T-cell (primary cell): Measurements from ENCODE around the gene NCAPH2. TPM values are rescaled to one million over a fixed set of nuclear protein-coding genes. Genes with fewer than 3 reads are reported as not detected.

Experiments
- ATAC-seq, 4 experiments: fragments of 200-7000 bp in 3 of 4; fragments of 150-1000 bp in 1 of 4; cut with Tn5 transposase; replicated peaks in 1 of 4; 1 replicate in 3 of 4; 2 replicates in 1 of 4; pipeline ENCODE4 v1.10.0; 2021; ENCODE audit warnings: moderate library complexity in 3 of 4, mild to moderate bottlenecking in 2 of 4, moderate number of reproducible peaks in 1 of 4
- CTCF ChIA-PET, 2 donors: fragments of 300-600 bp; sonication (Branson Sonifier 250); formaldehyde crosslinking; loops; one replicate each; lab custom pipeline; 2022; ENCODE audit warnings: antibody characterized with exemption in 2 of 2; lab: Charles Lee
- POLR2A ChIA-PET, 2 donors: fragments of 300-600 bp; sonication (Branson Sonifier 250); formaldehyde crosslinking; loops; one replicate each; lab custom pipeline; 2022; ENCODE audit warnings: antibody characterized with exemption in 2 of 2; lab: Charles Lee
- DNase-seq, 35 experiments: peaks; one replicate each; pipeline versions ENCODE4 v3.0.0 to v3.0.0-alpha.2; 2013 to 2023
- H3K27ac ChIP-seq: one replicate; pipeline ENCODE4 v1.5.1; 2013; ENCODE audit warnings: low read length
- H3K27me3 ChIP-seq, 2 experiments: replicated peaks in 1 of 2; 1 replicate in 1 of 2; 2 replicates in 1 of 2; pipeline versions ENCODE4 v1.6.1 to v1.7.0; 2013; ENCODE audit warnings: low read length in 1 of 2, mixed read lengths in 1 of 2; ENCODE audit not compliant: control insufficient read depth in 2 of 2, insufficient read depth in 2 of 2; ENCODE audit errors: extremely low read depth in 1 of 2
- H3K36me3 ChIP-seq, 2 donors: 1 replicate in 1 of 2; 2 replicates in 1 of 2; pipeline versions ENCODE4 v1.6.1 to v1.7.0; 2013; ENCODE audit warnings: low read length in 1 of 2; ENCODE audit not compliant: control insufficient read depth in 2 of 2, insufficient read depth in 1 of 2; ENCODE audit errors: extremely low read depth in 1 of 2
- H3K4me1 ChIP-seq, 2 experiments: 1 replicate in 1 of 2; 2 replicates in 1 of 2; pipeline versions ENCODE4 v1.6.1 to v1.7.0; 2013; ENCODE audit warnings: low read length in 2 of 2, mixed read lengths in 1 of 2; ENCODE audit not compliant: insufficient read depth in 2 of 2, control insufficient read depth in 1 of 2; ENCODE audit errors: extremely low read depth in 1 of 2
- H3K4me3 ChIP-seq, 2 donors: 1 replicate in 1 of 2; 2 replicates in 1 of 2; pipeline versions ENCODE4 v1.5.1 to v1.7.0; 2013; ENCODE audit warnings: mild to moderate bottlenecking in 2 of 2, low read length in 1 of 2, moderate library complexity in 1 of 2; ENCODE audit not compliant: control insufficient read depth in 1 of 2; ENCODE audit errors: extremely low read depth in 1 of 2
- H3K9me3 ChIP-seq: 2 replicates; pipeline ENCODE4 v1.7.0; 2013
- H3K27ac Mint-ChIP-seq, 2 donors: one replicate each; pipeline ENCODE4 v1.8.0; 2020 to 2021; ENCODE audit warnings: mild to moderate bottlenecking in 2 of 2, mixed read lengths in 2 of 2
- H3K27me3 Mint-ChIP-seq, 2 donors: one replicate each; pipeline ENCODE4 v1.8.0; 2021 to 2022; ENCODE audit warnings: mixed read lengths in 2 of 2
- H3K36me3 Mint-ChIP-seq: one replicate; pipeline ENCODE4 v1.8.0; 2021; ENCODE audit warnings: mixed read lengths
- H3K4me1 Mint-ChIP-seq, 3 donors: one replicate each; pipeline ENCODE4 v1.8.0; 2020 to 2022; ENCODE audit warnings: mixed read lengths in 3 of 3, mild to moderate bottlenecking in 1 of 3
- H3K4me3 Mint-ChIP-seq, 3 donors: one replicate each; pipeline ENCODE4 v1.8.0; 2020 to 2022; ENCODE audit warnings: mild to moderate bottlenecking in 3 of 3, mixed read lengths in 3 of 3, moderate library complexity in 3 of 3
- H3K9me3 Mint-ChIP-seq, 3 donors: one replicate each; pipeline ENCODE4 v1.8.0; 2020 to 2022; ENCODE audit warnings: mixed read lengths in 3 of 3
- WGBS: methylation state at CpG from one replicate; pipeline ENCODE4 v1.1.5; 2013; ENCODE audit warnings: missing lambda C conversion rate; ENCODE audit not compliant: insufficient coverage; 5-methylcytosine and 5-hydroxymethylcytosine counted together
- total RNA-seq, 35 experiments: library from RNA in 6 of 35; stranded (reverse) in 6 of 35; fragments of 120-200 nt in 1 of 35; gene quantifications; one replicate each; pipeline versions ENCODE4 v1.2.1 to v1.2.4 and lab custom pipeline; 2013 to 2026

NCAPH2 gene
- total RNA-seq, 5 donors from 2014 or later (not counting 1 experiment from before 2014, with no cell fraction given) = 80.1 to 110 (median 94.6) TPM

GRCh38 chr22:50561401-50562358, 53.7 kb downstream of the NCAPH2 start:
- H3K27ac ChIP-seq = no peak overlapping the region
- H3K4me1 Mint-ChIP-seq = peaks cover 17 to 20% (median 17%) of the 10 kb centered on the region in 3 donors
- POLR2A ChIA-PET = interaction anchor here in 1 of 2 donors (0.6 kb wide), 1 partner anchor 736 kb away, joined by 4 read pairs; no protein-coding TSS in a partner anchor

DNA sequence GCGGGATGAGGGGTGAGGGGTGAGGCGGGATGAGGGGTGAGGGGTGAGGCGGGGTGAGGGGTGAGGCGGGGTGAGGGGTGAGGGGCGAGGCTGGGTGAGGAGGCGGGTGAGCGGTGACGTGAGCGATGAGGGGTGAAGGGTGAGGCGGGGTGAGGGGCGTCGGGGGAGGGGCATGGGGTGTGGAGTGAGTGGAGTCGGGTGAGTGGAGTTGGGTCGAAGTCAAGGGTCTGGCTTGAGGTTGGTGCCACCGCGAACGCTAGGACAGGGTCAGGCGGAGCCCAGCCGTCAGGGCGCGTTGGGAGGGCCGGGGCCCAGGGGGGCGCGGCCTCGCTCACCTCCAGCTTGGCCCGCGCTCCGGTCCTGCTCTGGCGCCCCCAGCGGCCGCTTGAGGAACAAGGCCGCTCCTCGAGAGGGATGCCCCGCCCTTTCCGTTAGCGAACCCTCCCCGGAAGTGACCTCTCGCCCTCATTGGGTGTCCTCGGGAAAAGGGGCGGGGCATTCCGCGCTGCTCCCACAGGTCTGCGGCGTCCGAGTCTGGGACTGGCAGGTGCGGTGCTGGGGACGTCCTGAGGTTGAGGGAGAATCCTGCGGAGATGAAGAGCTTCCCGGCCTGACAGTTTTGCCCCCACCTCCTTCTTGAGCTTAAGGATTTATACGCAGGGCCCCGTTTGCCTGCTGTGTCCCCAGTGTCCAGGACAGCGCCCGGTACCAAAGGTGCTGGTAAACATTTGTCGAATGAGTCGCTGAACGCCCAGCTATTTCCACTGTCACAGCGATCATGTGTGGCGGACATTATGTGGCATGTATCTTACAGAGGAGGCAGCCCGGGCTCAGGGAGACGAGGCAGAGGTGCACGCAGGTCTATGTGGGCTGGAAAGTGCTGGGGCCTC, 54.7 kb downstream of the NCAPH2 start, which contains the start of gene SYCE3:
Gene SYCE3, minus strand, starts transcription at position 397 of the 890 bp plus-strand sequence. CDS start 6,514 bp downstream, outside the sequence.
- ATAC-seq (peak; percentile 93 to 98 (median 95)), DNase-seq (peak; percentile 89 to 98 (median 96))
- H3K4me1 Mint-ChIP-seq = peaks cover 17 to 20% (median 17%) of the 10 kb centered on the region in 3 donors
- ChIA-PET CTCF (interaction anchor here in 1 of 2 donors (0.5 to 2.3 kb wide), 10 partner anchors 15 to 229 kb away, joined by 3 to 15 read pairs (median 4); partner anchors contain the start of genes LMF2 and SCO2), POLR2A (interaction anchor here in 1 of 2 donors (0.5 to 1.2 kb wide), 4 partner anchors 14 to 57 kb away, joined by 4 to 7 read pairs (median 4); partner anchors contain the start of gene NCAPH2)
- H3K27ac Mint-ChIP-seq = peak within 1 kb of the TSS; percentile 88 to 89
- peak within 1 kb of the TSS; percentile 90 to 93 (median 90) for H3K4me3 Mint-ChIP-seq
- Histone ChIP-seq H3K9me3 (no peaks in the 10 kb centered on the region), H3K27me3 (peaks cover 0 to 5% of the 10 kb centered on the region in 2 experiments), H3K36me3 (no peaks in the 10 kb centered on the region), H3K4me3 (peak within 1 kb of the TSS; percentile 81 to 83), H3K27ac (peak within 1 kb of the TSS; percentile 52), H3K4me1 (peaks cover 0 to 17% of the 10 kb centered on the region in 2 experiments)
- H3K36me3 Mint-ChIP-seq = no peaks in the 10 kb centered on the region
- WGBS = 2% methylated on average over 50 of the region's 61 CpGs
- H3K9me3 Mint-ChIP-seq = no peaks in the 10 kb centered on the region
- H3K27me3 Mint-ChIP-seq = no peaks in the 10 kb centered on the region

More at GRCh38 chr22:50561401-50562358, 53.7 kb downstream of the NCAPH2 start:
- Histone ChIP-seq H3K9me3 (no peaks in the 10 kb centered on the region), H3K27me3 (peaks cover 0 to 5% of the 10 kb centered on the region in 2 experiments), H3K4me3 (no peak overlapping the region), H3K36me3 (no peaks in the 10 kb centered on the region), H3K4me1 (peaks cover 0 to 17% of the 10 kb centered on the region in 2 experiments)
- H3K36me3 Mint-ChIP-seq = no peaks in the 10 kb centered on the region
- H3K27me3 Mint-ChIP-seq = no peaks in the 10 kb centered on the region
- H3K27ac Mint-ChIP-seq = peak overlapping the region; percentile 71 to 84
- no peak for ATAC-seq
- DNase-seq = peak in 4 of 35 experiments; percentile 31 to 49 (median 37)
- H3K4me3 Mint-ChIP-seq = peak overlapping the region in 2 of 3 donors; percentile 64 to 69
- 71% methylated on average over 14 of the region's 34 CpGs for WGBS
- no peaks in the 10 kb centered on the region for H3K9me3 Mint-ChIP-seq
- CTCF ChIA-PET = no interaction called here

- ChIA-PET POLR2A (interaction anchor here in 1 of 2 donors (0.5 to 1.2 kb wide), 4 partner anchors 38 to 236 kb away, joined by 3 to 7 read pairs (median 4); partner anchors contain the start of gene NCAPH2), CTCF (interaction anchor here in 1 of 2 donors (0.6 to 2.3 kb wide), 9 partner anchors 16 to 66 kb away, joined by 3 to 15 read pairs (median 5); partner anchors contain the start of genes LMF2 and SCO2)
- DNase-seq = no peak
- Mint-ChIP-seq H3K4me1 (peaks cover 17 to 20% (median 17%) of the 10 kb centered on the region in 3 donors), H3K36me3 (peaks cover 2% of the 10 kb centered on the region), H3K9me3 (no peaks in the 10 kb centered on the region), H3K27me3 (no peaks in the 10 kb centered on the region), H3K27ac (peak overlapping the region; percentile 88 to 89), H3K4me3 (peak overlapping the region; percentile 90 to 93 (median 90))
- no peaks in the 10 kb centered on the region for H3K9me3 ChIP-seq
- peaks cover 2 to 3% of the 10 kb centered on the region in 2 donors for H3K36me3 ChIP-seq
- ATAC-seq = peak in 2 of 4 experiments; percentile 1 to 2
- peak overlapping the region; percentile 81 to 83 for H3K4me3 ChIP-seq
- no peak overlapping the region for H3K27ac ChIP-seq
- peaks cover 0 to 17% of the 10 kb centered on the region in 2 experiments for H3K4me1 ChIP-seq
- peaks cover 0 to 3% of the 10 kb centered on the region in 2 experiments for H3K27me3 ChIP-seq
- 23% methylated on average over 5 of the region's 17 CpGs for WGBS
These were observed 55.6 kb downstream of the NCAPH2 start for GRCh38 chr22:50563413-50564160.

DNA sequence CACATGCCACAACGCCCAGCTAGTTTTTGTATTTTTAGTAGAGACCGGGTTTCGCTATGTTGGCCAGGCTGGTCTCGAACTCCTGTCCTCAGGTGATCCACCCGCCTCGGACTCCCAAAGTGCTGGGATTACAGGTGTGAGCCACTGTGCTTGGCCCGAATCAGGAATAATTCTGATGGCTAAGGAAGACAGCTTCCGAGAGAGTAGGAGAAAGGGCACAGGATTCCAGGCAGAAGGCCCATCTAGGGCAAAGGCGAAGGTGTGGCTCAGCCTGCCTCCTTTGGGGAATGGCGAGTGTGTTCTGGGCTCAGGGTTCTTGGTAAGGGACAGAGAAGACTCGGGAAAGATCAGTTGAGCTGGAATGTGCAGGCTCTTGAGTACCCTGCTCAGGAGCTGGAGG, 56.3 kb downstream of the NCAPH2 start:
- no peak overlapping the region for H3K4me3 ChIP-seq
- peaks cover 0 to 17% of the 10 kb centered on the region in 2 experiments for H3K4me1 ChIP-seq
- no peak for DNase-seq
- peaks cover 0 to 2% of the 10 kb centered on the region in 2 experiments for H3K27me3 ChIP-seq
- H3K36me3 ChIP-seq = peaks cover 7 to 8% of the 10 kb centered on the region in 2 donors
- no peak overlapping the region for H3K27ac ChIP-seq
- Mint-ChIP-seq H3K27ac (no peak overlapping the region), H3K4me1 (peaks cover 17 to 20% (median 17%) of the 10 kb centered on the region in 3 donors), H3K4me3 (peak overlapping the region in 1 of 3 donors; percentile 90), H3K27me3 (no peaks in the 10 kb centered on the region), H3K9me3 (no peaks in the 10 kb centered on the region), H3K36me3 (peaks cover 4% of the 10 kb centered on the region)
- CTCF ChIA-PET = interaction anchor here in 1 of 2 donors (0.6 to 2.3 kb wide), 3 partner anchors 39 to 57 kb away, joined by 3 to 13 read pairs (median 5); partner anchors contain the start of genes LMF2 and SCO2
- POLR2A ChIA-PET = interaction anchor here in 1 of 2 donors (0.5 kb wide), 1 partner anchor 237 kb away, joined by 3 read pairs; no protein-coding TSS in a partner anchor
- no peaks in the 10 kb centered on the region for H3K9me3 ChIP-seq
- ATAC-seq = no peak
- WGBS = 95% methylated on average over 11 of the region's 11 CpGs

DNA sequence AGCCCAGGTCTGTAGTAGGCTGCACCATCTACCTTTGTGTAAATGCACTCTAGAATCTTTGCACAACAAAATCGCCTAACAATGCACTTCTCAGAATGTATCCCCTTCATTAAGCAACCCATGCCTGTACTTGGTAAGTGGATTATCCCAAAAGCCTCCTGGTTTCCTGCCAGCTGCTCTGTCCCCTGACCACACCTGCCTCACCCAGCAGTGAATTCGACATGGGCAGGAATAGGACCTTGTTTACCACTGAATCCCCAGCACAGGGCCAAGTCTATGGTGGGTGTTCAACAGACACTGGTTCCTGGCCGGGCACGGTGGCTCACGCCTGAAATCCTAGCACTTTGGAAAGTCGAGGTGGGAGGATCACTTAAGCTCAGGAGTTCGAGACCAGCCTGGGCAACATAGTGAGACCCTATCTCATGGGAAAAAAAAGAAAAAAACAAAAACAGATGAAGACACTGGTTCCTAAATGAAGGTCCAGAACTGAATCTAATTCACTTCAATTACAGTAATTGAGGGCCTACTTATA, 59.8 kb downstream of the NCAPH2 start:
- no peaks in the 10 kb centered on the region for H3K27me3 Mint-ChIP-seq
- no peak for ATAC-seq
- H3K27ac Mint-ChIP-seq = no peak overlapping the region
- no peak overlapping the region for H3K4me3 ChIP-seq
- H3K9me3 Mint-ChIP-seq = no peaks in the 10 kb centered on the region
- no peak overlapping the region for H3K4me3 Mint-ChIP-seq
- peaks cover 27% of the 10 kb centered on the region for H3K36me3 Mint-ChIP-seq
- POLR2A ChIA-PET = no interaction called here
- H3K27me3 ChIP-seq = peaks cover 0 to 2% of the 10 kb centered on the region in 2 experiments
- DNase-seq = no peak
- CTCF ChIA-PET = no interaction called here
- H3K4me1 Mint-ChIP-seq = peaks cover 8 to 11% (median 11%) of the 10 kb centered on the region in 3 donors
- no peak overlapping the region for H3K27ac ChIP-seq
- H3K4me1 ChIP-seq = peaks cover 0 to 10% of the 10 kb centered on the region in 2 experiments
- peaks cover 14 to 38% of the 10 kb centered on the region in 2 donors for H3K36me3 ChIP-seq
- H3K9me3 ChIP-seq = no peaks in the 10 kb centered on the region
- 88% methylated on average over 1 of the region's 7 CpGs for WGBS
